ENCODE results near the gene KCNJ10. TPM values are rescaled to one million over a fixed set of nuclear protein-coding genes. Genes with fewer than 3 reads are reported as not detected.

Gene KCNJ10
- total and polyA plus RNA-seq, 2 of the 13 experiments (the other 11 are each of a cell fraction or from before 2014, with no cell fraction given): 4.4 to 10.3 TPM

GRCh38 chr1:159983681-159984080 lies 86.3 kb downstream of the KCNJ10 start (continued):
- TF ChIP-seq ZNF784 (CRISPR knock-in tag; IDR thresholded peaks at IDR 0.05; ENCODE audit: borderline replicate concordance) (no peak), NFE2L2 (IDR thresholded peaks at IDR 0.05; ENCODE audit: low read length) (no peak)

- intact Hi-C loops (cut with micrococcal nuclease; ENCODE audit: unreplicated experiment): no loop called here
- no peak for FAIRE-seq
- Histone ChIP-seq H3K9me3 (ENCODE audit: low read length) (no peaks in the 10 kb centered on the region), H3K27me3 (ENCODE audit: control insufficient read depth in 1 of 2, insufficient read depth in 2 of 2, low read length in 2 of 2) (peaks cover 1 to 15% of the 10 kb centered on the region in 2 experiments; a peak in 3 of 5 replicates), H3K4me3 (replicated peaks in 1 of 3; ENCODE audit: insufficient read depth in 1 of 3, low read depth in 2 of 3, low read length in 3 of 3) (no peak overlapping the region), H2AFZ (ENCODE audit: low read length) (no peak overlapping the region), H3K9ac (ENCODE audit: insufficient read depth, low read depth, low read length) (no peak overlapping the region), H3K27ac (ENCODE audit: extremely low read length, insufficient read depth, low read length) (no peak overlapping the region), H3K4me2 (ENCODE audit: low read depth, low read length) (no peak overlapping the region), H3K4me1 (ENCODE audit: insufficient read depth, low read length) (no peaks in the 10 kb centered on the region), H3K79me2 (ENCODE audit: insufficient read depth, low read length) (no peaks in the 10 kb centered on the region), H3K36me3 (replicated peaks in 1 of 2; ENCODE audit: control insufficient read depth in 1 of 2, insufficient read depth in 2 of 2, low read length in 2 of 2) (no peaks in the 10 kb centered on the region), H4K20me1 (ENCODE audit: insufficient read depth, low read length) (no peaks in the 10 kb centered on the region)
- in situ Hi-C loops (cut with HindIII; ENCODE audit: extremely low pct_ligation_motif_present, low pct_unique_long_range_greater_than_20kb): no loop called here
- 47% methylated on average over 5 of the region's 6 CpGs for WGBS (ENCODE audit: low lambda C conversion rate)
- DNase-seq (ENCODE audit: low spot score): no peak
- TF ChIP-seq ZBTB49 (CRISPR knock-in tag; IDR thresholded peaks at IDR 0.05; ENCODE audit: borderline replicate concordance) (no peak), FOXJ3 (CRISPR knock-in tag; IDR thresholded peaks at IDR 0.05; ENCODE audit: borderline replicate concordance) (no peak), ZBTB46 (CRISPR knock-in tag; IDR thresholded peaks at IDR 0.05; ENCODE audit: borderline replicate concordance) (no peak), AGO2 (optimal IDR thresholded peaks at IDR 0.05; ENCODE audit: low read depth, low read length) (no peak), ZNF619 (CRISPR knock-in tag; IDR thresholded peaks at IDR 0.05) (no peak), CEBPZ (IDR thresholded peaks at IDR 0.05; ENCODE audit: low read length) (no peak), MAFG (CRISPR knock-in tag; IDR thresholded peaks at IDR 0.05) (no peak), MYNN (CRISPR knock-in tag; IDR thresholded peaks at IDR 0.05; ENCODE audit: low read depth) (no peak), PTBP1 (IDR thresholded peaks at IDR 0.05; ENCODE audit: low read depth, low read length, poor library complexity, severe bottlenecking) (no peak), NFYC (CRISPR knock-in tag; IDR thresholded peaks at IDR 0.05) (no peak)
- POLR2A ChIA-PET: no interaction called here
- no peak for ATAC-seq
- BruUV-seq (replicated peaks): no TSS peak
- CTCF ChIA-PET (ENCODE audit: low intra/inter-chr PET ratio, low total read pairs): no interaction called here
Observed at GRCh38 chr1:159982280-159982679, 87.7 kb downstream of the KCNJ10 start.

All from HepG2 (cell line).